ENCODE data around the gene JAG2.

GRCh38 chr14:105145381-105146180 lies 23.0 kb downstream of the JAG2 start:
- TF ChIP-seq POLR2A (IDR thresholded peaks at IDR 0.05; ENCODE audit: low read depth, low read length) (no peak), POLR2AphosphoS5 (IDR thresholded peaks at IDR 0.05; ENCODE audit: low read depth, low read length) (no peak), SPI1 (IDR thresholded peaks at IDR 0.05; ENCODE audit: low read depth, low read length) (no peak), TAF1 (IDR thresholded peaks at IDR 0.05; ENCODE audit: low read depth, low read length) (no peak), PAX5 (IDR thresholded peaks at IDR 0.05; ENCODE audit: insufficient read depth, low read length, severe bottlenecking) (no peak), POU2F2 (IDR thresholded peaks at IDR 0.05; ENCODE audit: low read depth, low read length) (no peak)

Data from GM12891 (cell line).